RWPE2 (cell line): ENCODE measurements around the gene CRY2.

ENCODE experiments used
- ATAC-seq: fragments of 200-7000 bp; cut with Tn5 transposase; 3 replicates; pipeline ENCODE4 v1.9.1; 2021; ENCODE audit warnings: low read depth
- DNase-seq: peaks from one replicate; pipeline ENCODE4 v3.0.0-alpha.2; 2020; ENCODE audit warnings: low spot score
- H3K27ac ChIP-seq: fragments of 450-650 bp; 2 replicates; pipeline ENCODE4 v1.5.1; 2017; ENCODE audit warnings: mild to moderate bottlenecking; ENCODE audit not compliant: poor library complexity, severe bottlenecking
- H3K27me3 ChIP-seq: fragments of 250-450 bp; sonication (Bioruptor Pico); 2 replicates; pipeline ENCODE4 v1.5.1; 2021; ENCODE audit warnings: mild to moderate bottlenecking, moderate library complexity; ENCODE audit not compliant: insufficient read depth, poor library complexity, severe bottlenecking
- H3K36me3 ChIP-seq: fragments of 250-450 bp; sonication (Bioruptor Pico); 2 replicates; pipeline ENCODE4 v1.5.1; 2020; ENCODE audit warnings: low read depth, mild to moderate bottlenecking, moderate library complexity
- H3K4me1 ChIP-seq: fragments of 250-450 bp; sonication (Bioruptor Pico); 2 replicates; pipeline ENCODE4 v1.5.1; 2021; ENCODE audit warnings: mild to moderate bottlenecking, moderate library complexity; ENCODE audit not compliant: insufficient read depth, poor library complexity, severe bottlenecking
- H3K4me3 ChIP-seq: fragments of 250-450 bp; sonication (Bioruptor Pico); 2 replicates; pipeline ENCODE4 v1.5.1; 2021; ENCODE audit warnings: mild to moderate bottlenecking, moderate library complexity; ENCODE audit not compliant: severe bottlenecking
- H3K9me3 ChIP-seq: fragments of 250-450 bp; sonication (Bioruptor Pico); 2 replicates; pipeline ENCODE4 v1.5.1; 2021; ENCODE audit warnings: mild to moderate bottlenecking, moderate library complexity; ENCODE audit not compliant: severe bottlenecking
- TF ChIP-seq, protein P1 (sequence below): fragments of 450-650 bp; IDR thresholded peaks from one replicate; pipeline ENCODE4 v1.5.1; 2017; ENCODE audit warnings: mild to moderate bottlenecking, moderate library complexity; ENCODE audit not compliant: poor library complexity, severe bottlenecking

The CRY2 gene

GRCh38 chr11:45843158-45843924 lies 3.9 kb upstream of the CRY2 start:
- H3K27me3 ChIP-seq: no peaks in the 10 kb centered on the region
- no peak overlapping the region for H3K27ac ChIP-seq
- H3K4me3 ChIP-seq: no peak overlapping the region
- H3K36me3 ChIP-seq: no peaks in the 10 kb centered on the region
- DNase-seq (peak; percentile 80), ATAC-seq (peak; percentile 62)
- TF ChIP-seq, protein P1, sequence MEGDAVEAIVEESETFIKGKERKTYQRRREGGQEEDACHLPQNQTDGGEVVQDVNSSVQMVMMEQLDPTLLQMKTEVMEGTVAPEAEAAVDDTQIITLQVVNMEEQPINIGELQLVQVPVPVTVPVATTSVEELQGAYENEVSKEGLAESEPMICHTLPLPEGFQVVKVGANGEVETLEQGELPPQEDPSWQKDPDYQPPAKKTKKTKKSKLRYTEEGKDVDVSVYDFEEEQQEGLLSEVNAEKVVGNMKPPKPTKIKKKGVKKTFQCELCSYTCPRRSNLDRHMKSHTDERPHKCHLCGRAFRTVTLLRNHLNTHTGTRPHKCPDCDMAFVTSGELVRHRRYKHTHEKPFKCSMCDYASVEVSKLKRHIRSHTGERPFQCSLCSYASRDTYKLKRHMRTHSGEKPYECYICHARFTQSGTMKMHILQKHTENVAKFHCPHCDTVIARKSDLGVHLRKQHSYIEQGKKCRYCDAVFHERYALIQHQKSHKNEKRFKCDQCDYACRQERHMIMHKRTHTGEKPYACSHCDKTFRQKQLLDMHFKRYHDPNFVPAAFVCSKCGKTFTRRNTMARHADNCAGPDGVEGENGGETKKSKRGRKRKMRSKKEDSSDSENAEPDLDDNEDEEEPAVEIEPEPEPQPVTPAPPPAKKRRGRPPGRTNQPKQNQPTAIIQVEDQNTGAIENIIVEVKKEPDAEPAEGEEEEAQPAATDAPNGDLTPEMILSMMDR: peak; percentile 97
- H3K4me1 ChIP-seq: no peaks in the 10 kb centered on the region
- no peaks in the 10 kb centered on the region for H3K9me3 ChIP-seq

DNA sequence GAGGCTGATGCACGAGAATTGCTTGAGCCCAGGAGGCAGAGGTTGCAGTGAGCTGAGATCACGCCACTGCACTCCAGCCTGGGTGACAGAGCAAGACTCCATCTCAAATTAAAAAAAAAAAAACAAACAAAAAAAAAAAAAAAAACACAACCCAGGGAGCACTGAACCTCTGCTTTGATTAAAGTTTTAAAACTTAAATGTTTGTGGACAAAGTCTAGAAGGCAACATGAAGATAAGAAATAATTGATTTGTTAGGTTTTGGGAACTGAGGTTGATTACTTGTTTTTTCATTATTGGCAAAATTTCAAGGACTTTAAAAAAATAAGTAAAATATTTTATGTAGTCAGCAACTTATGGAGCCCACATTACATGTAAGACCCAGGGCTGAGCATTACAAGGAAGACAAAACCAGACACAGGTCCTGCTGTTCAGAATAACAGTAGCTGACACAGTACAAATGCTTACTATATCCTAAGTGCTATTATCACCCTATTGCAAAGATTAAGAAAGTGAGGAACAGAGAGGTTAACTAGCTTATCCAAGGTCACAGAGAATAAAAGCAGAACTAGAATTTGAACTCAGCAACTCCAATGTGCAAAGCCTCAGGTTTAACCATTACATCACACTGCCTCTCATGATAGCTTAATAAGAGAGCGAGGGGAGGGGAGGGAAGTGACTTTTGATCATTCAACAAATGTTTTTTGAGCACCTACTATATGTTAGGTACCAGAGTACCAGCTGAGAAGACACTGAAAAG lies 2.3 kb upstream of the CRY2 start:
- Histone ChIP-seq H3K4me3 (no peak overlapping the region), H3K36me3 (no peaks in the 10 kb centered on the region), H3K27ac (no peak overlapping the region), H3K27me3 (no peaks in the 10 kb centered on the region), H3K4me1 (peaks cover 4% of the 10 kb centered on the region), H3K9me3 (no peaks in the 10 kb centered on the region)
- DNase-seq (no peak), ATAC-seq (no peak)
- TF ChIP-seq, protein P1: no peak

DNA sequence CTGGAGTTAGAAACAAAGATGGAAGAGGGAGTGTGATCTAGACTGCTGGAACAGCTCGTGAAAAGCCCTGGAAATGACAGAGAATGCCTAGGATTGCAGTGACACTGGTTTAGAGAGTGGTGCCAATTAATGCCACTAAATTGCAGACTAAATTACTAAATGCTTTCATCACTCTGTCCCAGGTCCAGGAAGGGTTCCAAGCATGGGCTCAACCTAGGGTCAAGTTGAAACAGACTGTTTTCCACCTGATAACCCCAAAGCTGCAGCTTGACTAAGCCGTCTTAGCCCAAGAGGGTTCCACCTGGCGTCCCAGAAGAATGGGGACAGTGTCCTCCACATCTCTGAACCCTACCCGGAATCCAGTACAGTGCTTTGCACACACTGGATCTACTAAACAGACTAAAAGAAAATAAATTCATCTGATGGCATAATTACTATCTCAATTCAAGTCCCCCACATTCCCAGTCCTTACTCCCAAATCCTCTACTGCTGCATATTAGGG lies 1.1 kb upstream of the CRY2 start:
- no peak overlapping the region for H3K27ac ChIP-seq
- no peak for ATAC-seq
- H3K36me3 ChIP-seq: no peaks in the 10 kb centered on the region
- no peaks in the 10 kb centered on the region for H3K27me3 ChIP-seq
- H3K4me1 ChIP-seq: peaks cover 4% of the 10 kb centered on the region
- DNase-seq: no peak
- H3K9me3 ChIP-seq: no peaks in the 10 kb centered on the region
- no peak overlapping the region for H3K4me3 ChIP-seq
- TF ChIP-seq, protein P1: no peak

- ATAC-seq: peak; percentile 54
- TF ChIP-seq, protein P1: peak; percentile 3
- DNase-seq: no peak
- Histone ChIP-seq H3K27ac (no peak overlapping the region), H3K27me3 (no peaks in the 10 kb centered on the region), H3K4me3 (peak overlapping the region; percentile 90), H3K9me3 (no peaks in the 10 kb centered on the region), H3K4me1 (peaks cover 4% of the 10 kb centered on the region), H3K36me3 (no peaks in the 10 kb centered on the region)
Measured at GRCh38 chr11:45847911-45848316, 639 bp downstream of the CRY2 start.
